Activated T-helper 1 cell treated with anti-CD3 and anti-CD28 coated beads, Interleukin-12 subunit alpha, Interleukin-12 subunit beta, Interleukin-2, Interleukin-4 antibody, amounts not matched to agents 30 ng/mL and 10 ng/mL and 1 ng/mL, durations not matched to agents 14 hours and 24 hours and 36 hours (primary cell): Measurements from ENCODE around the gene EFNA2. TPM values are rescaled to one million over a fixed set of nuclear protein-coding genes. Genes with fewer than 3 reads are reported as not detected.
"Not testable (repeated sequence)": the region's sequence is repeated elsewhere in the genome, so short reads cannot be mapped to it uniquely, and the experiment has no call there.

ENCODE experiments used
- DNase-seq: peaks from one replicate; pipeline ENCODE4 v3.0.0; 2021; ENCODE audit warnings: low spot score
- H3K27ac Mint-ChIP-seq: one replicate; pipeline ENCODE4 v1.8.0; 2021; ENCODE audit warnings: mild to moderate bottlenecking, mixed read lengths
- H3K27me3 Mint-ChIP-seq: one replicate; pipeline ENCODE4 v1.8.0; 2022; ENCODE audit warnings: mild to moderate bottlenecking, moderate library complexity, mixed read lengths; ENCODE audit not compliant: insufficient read depth
- H3K36me3 Mint-ChIP-seq: one replicate; pipeline ENCODE4 v1.8.0; 2021; ENCODE audit warnings: low read depth, mixed read lengths
- H3K4me1 Mint-ChIP-seq: one replicate; pipeline ENCODE4 v1.8.0; 2021; ENCODE audit warnings: low read depth, mixed read lengths
- H3K4me3 Mint-ChIP-seq: one replicate; pipeline ENCODE4 v1.8.0; 2021; ENCODE audit warnings: mild to moderate bottlenecking, moderate library complexity, mixed read lengths
- H3K9me3 Mint-ChIP-seq: one replicate; pipeline ENCODE4 v1.8.0; 2021; ENCODE audit warnings: mixed read lengths
- intact Hi-C: fragments of 100-400 bp; cut with micrococcal nuclease; formaldehyde crosslinking; loops from one replicate; pipeline ENCODE4 v1.15.1; 2024
- total RNA-seq: library from RNA; stranded (reverse); gene quantifications from 2 replicates; pipeline ENCODE4 v1.2.3, GENCODE V29; 2022

EFNA2 gene
- total RNA-seq, 1 donor from 2014 or later = not detected

GRCh38 chr19:1324806-1325567, 39.3 kb downstream of the EFNA2 start:
- H3K27ac Mint-ChIP-seq = no peak overlapping the region
- H3K9me3 Mint-ChIP-seq = no peaks in the 10 kb centered on the region
- DNase-seq = no peak
- H3K36me3 Mint-ChIP-seq = no peaks in the 10 kb centered on the region
- no peak overlapping the region for H3K4me3 Mint-ChIP-seq
- intact Hi-C loops = no loop called here
- no peaks in the 10 kb centered on the region for H3K4me1 Mint-ChIP-seq
- peaks cover 28% of the 10 kb centered on the region for H3K27me3 Mint-ChIP-seq

- H3K9me3 Mint-ChIP-seq = no peaks in the 10 kb centered on the region
- intact Hi-C loops = no loop called here
- no peak for DNase-seq
Measured at GRCh38 chr19:1325568-1326294, 40.1 kb downstream of the EFNA2 start.

GRCh38 chr19:1327125-1327524, 41.5 kb downstream of the EFNA2 start:
- H3K4me3 Mint-ChIP-seq = no peak overlapping the region
- intact Hi-C loops = no loop called here
- no peaks in the 10 kb centered on the region for H3K36me3 Mint-ChIP-seq
- DNase-seq = no peak
- no peaks in the 10 kb centered on the region for H3K9me3 Mint-ChIP-seq
- H3K4me1 Mint-ChIP-seq = no peaks in the 10 kb centered on the region
- H3K27me3 Mint-ChIP-seq = peaks cover 28% of the 10 kb centered on the region
- H3K27ac Mint-ChIP-seq = no peak overlapping the region

More at GRCh38 chr19:1325568-1326294, 40.1 kb downstream of the EFNA2 start:
- H3K27me3 Mint-ChIP-seq = peaks cover 28% of the 10 kb centered on the region
- H3K36me3 Mint-ChIP-seq = no peaks in the 10 kb centered on the region
- H3K4me3 Mint-ChIP-seq = no peak overlapping the region
- H3K4me1 Mint-ChIP-seq = no peaks in the 10 kb centered on the region
- no peak overlapping the region for H3K27ac Mint-ChIP-seq

- H3K36me3 Mint-ChIP-seq, H3K9me3 Mint-ChIP-seq: not testable (repeated sequence)
Measured at GRCh38 chr19:1332208-1332607, 46.5 kb downstream of the EFNA2 start.

GRCh38 chr19:1336079-1336684, 50.5 kb downstream of the EFNA2 start:
- Mint-ChIP-seq H3K4me1 (no peaks in the 10 kb centered on the region), H3K4me3 (no peak overlapping the region), H3K27ac (no peak overlapping the region), H3K27me3 (no peaks in the 10 kb centered on the region), H3K9me3 (no peaks in the 10 kb centered on the region), H3K36me3 (no peaks in the 10 kb centered on the region)
- intact Hi-C loops = no loop called here
- no peak for DNase-seq

More at GRCh38 chr19:1332208-1332607, 46.5 kb downstream of the EFNA2 start:
- H3K27me3 Mint-ChIP-seq, intact Hi-C loops, DNase-seq, H3K27ac Mint-ChIP-seq, H3K4me1 Mint-ChIP-seq, H3K4me3 Mint-ChIP-seq: not testable (repeated sequence)

GRCh38 chr19:1340681-1341469, 55.2 kb downstream of the EFNA2 start:
- H3K27ac Mint-ChIP-seq = no peak overlapping the region
- intact Hi-C loops = no loop called here

GRCh38 chr19:1343041-1343440, 57.4 kb downstream of the EFNA2 start:
- intact Hi-C loops = no loop called here
- H3K4me3 Mint-ChIP-seq = no peak overlapping the region
- peaks cover 4% of the 10 kb centered on the region for H3K27me3 Mint-ChIP-seq
- H3K36me3 Mint-ChIP-seq = no peaks in the 10 kb centered on the region
- no peaks in the 10 kb centered on the region for H3K9me3 Mint-ChIP-seq
- H3K27ac Mint-ChIP-seq = no peak overlapping the region
- DNase-seq = no peak
- H3K4me1 Mint-ChIP-seq = no peaks in the 10 kb centered on the region

More at GRCh38 chr19:1340681-1341469, 55.2 kb downstream of the EFNA2 start:
- no peak for DNase-seq
- Mint-ChIP-seq H3K36me3 (no peaks in the 10 kb centered on the region), H3K27me3 (peaks cover 4% of the 10 kb centered on the region), H3K9me3 (no peaks in the 10 kb centered on the region), H3K4me3 (no peak overlapping the region), H3K4me1 (no peaks in the 10 kb centered on the region)

- H3K4me3 Mint-ChIP-seq = no peak overlapping the region
- intact Hi-C loops = no loop called here
- H3K36me3 Mint-ChIP-seq = no peaks in the 10 kb centered on the region
- H3K4me1 Mint-ChIP-seq = no peaks in the 10 kb centered on the region
- peaks cover 8% of the 10 kb centered on the region for H3K27me3 Mint-ChIP-seq
- H3K27ac Mint-ChIP-seq = no peak overlapping the region
- DNase-seq = no peak
- no peaks in the 10 kb centered on the region for H3K9me3 Mint-ChIP-seq
Measured at GRCh38 chr19:1349211-1349610, 63.5 kb downstream of the EFNA2 start.

- H3K4me3 Mint-ChIP-seq = no peak overlapping the region
- peaks cover 6% of the 10 kb centered on the region for H3K4me1 Mint-ChIP-seq
- intact Hi-C loops = no loop called here
- DNase-seq = no peak
- no peak overlapping the region for H3K27ac Mint-ChIP-seq
- H3K27me3 Mint-ChIP-seq = peaks cover 6% of the 10 kb centered on the region
- H3K9me3 Mint-ChIP-seq = no peaks in the 10 kb centered on the region
- H3K36me3 Mint-ChIP-seq = peaks cover 2% of the 10 kb centered on the region
Measured at GRCh38 chr19:1350867-1351266, 65.2 kb downstream of the EFNA2 start.

Other genes with a start within 250 kb of the EFNA2 start
- 15.8 and 18.3 TPM in 2 replicates for gene ABCA7, start 245.8 kb upstream of the EFNA2 start, total RNA-seq
- 201 and 202 TPM in 2 replicates for gene ARHGAP45, start 218.7 kb upstream of the EFNA2 start, total RNA-seq
- 265 and 282 TPM in 2 replicates for gene POLR2E, start 190.5 kb upstream of the EFNA2 start, total RNA-seq
- gene GPX4, start 181.9 kb upstream of the EFNA2 start, total RNA-seq = 236 and 241 TPM in 2 replicates
- 95.5 and 96.9 TPM in 2 replicates for gene SBNO2, start 111.6 kb upstream of the EFNA2 start, total RNA-seq
- 69.6 and 71.3 TPM in 2 replicates for gene STK11, start 80.1 kb upstream of the EFNA2 start, total RNA-seq
- 1.5 and 1.8 TPM in 2 replicates for gene CBARP, start 47.9 kb upstream of the EFNA2 start, total RNA-seq
- gene ATP5F1D, start 44.1 kb upstream of the EFNA2 start, total RNA-seq = 234 and 239 TPM in 2 replicates
- 87.6 and 91.6 TPM in 2 replicates for gene MIDN, start 37.3 kb upstream of the EFNA2 start, total RNA-seq
- gene CIRBP, start 16.5 kb upstream of the EFNA2 start, total RNA-seq = 245 and 256 TPM in 2 replicates
- 119 and 128 TPM in 2 replicates for gene FAM174C, start 10.3 kb upstream of the EFNA2 start, total RNA-seq
- 97.9 and 98.8 TPM in 2 replicates for gene NDUFS7, start 98.0 kb downstream of the EFNA2 start, total RNA-seq
- 21.7 and 22.3 TPM in 2 replicates for gene GAMT, start 115.7 kb downstream of the EFNA2 start, total RNA-seq
- 301 and 304 TPM in 2 replicates for gene DAZAP1, start 121.7 kb downstream of the EFNA2 start, total RNA-seq
- gene RPS15, start 152.5 kb downstream of the EFNA2 start, total RNA-seq = 1,387 and 1,455 TPM in 2 replicates
- 0.16 and 0.17 TPM in 2 replicates for gene APC2, start 164.2 kb downstream of the EFNA2 start, total RNA-seq
- 37.1 and 38.5 TPM in 2 replicates for gene C19orf25, start 193.3 kb downstream of the EFNA2 start, total RNA-seq
- 0.26 and 1.5 TPM in 2 replicates for gene PCSK4, start 204.5 kb downstream of the EFNA2 start, total RNA-seq
- 1.4 TPM in 2 replicates for gene REEP6, start 205.3 kb downstream of the EFNA2 start, total RNA-seq
- gene ADAMTSL5, start 227.1 kb downstream of the EFNA2 start, total RNA-seq = 3.6 and 7.0 TPM in 2 replicates
- not detected in 2 replicates for gene PLK5, start 238.2 kb downstream of the EFNA2 start, total RNA-seq